ENCODE data around the gene OPN4.

The OPN4 gene

DNA sequence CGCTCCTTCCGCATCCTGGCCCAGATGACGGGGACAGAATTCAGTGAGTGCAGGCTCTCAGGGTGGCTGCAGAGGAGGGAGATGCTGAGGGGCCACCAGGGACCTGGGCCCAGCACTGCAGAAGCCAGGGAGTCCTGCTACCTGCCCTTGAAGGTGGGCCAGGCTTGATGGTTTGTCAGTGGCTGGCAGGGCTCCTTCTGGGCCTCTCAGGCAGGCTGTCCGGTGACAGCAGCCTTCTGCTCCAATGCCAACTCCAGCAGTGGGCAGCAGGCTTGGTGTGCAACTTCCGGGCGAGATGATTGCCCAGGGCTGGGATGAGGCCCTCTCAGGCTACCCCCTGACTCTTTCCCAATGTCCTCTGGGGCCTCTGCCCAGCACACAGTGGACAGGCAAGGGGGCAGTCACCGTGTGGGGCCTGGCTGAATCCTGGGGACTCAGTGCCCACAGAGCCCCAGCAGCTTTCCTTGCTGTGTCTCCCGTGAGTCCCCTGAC is 37.7 kb downstream of the OPN4 start:
- ATAC-seq = no peak
- DNase-seq (ENCODE audit: low spot score in 2 of 2) = no peak
- H3K27ac Mint-ChIP-seq = no peak overlapping the region
- H3K4me1 Mint-ChIP-seq = peaks cover 13% of the 10 kb centered on the region
- no peaks in the 10 kb centered on the region for H3K9me3 Mint-ChIP-seq
- H3K4me3 Mint-ChIP-seq = no peak overlapping the region
- no peaks in the 10 kb centered on the region for H3K36me3 Mint-ChIP-seq

DNA sequence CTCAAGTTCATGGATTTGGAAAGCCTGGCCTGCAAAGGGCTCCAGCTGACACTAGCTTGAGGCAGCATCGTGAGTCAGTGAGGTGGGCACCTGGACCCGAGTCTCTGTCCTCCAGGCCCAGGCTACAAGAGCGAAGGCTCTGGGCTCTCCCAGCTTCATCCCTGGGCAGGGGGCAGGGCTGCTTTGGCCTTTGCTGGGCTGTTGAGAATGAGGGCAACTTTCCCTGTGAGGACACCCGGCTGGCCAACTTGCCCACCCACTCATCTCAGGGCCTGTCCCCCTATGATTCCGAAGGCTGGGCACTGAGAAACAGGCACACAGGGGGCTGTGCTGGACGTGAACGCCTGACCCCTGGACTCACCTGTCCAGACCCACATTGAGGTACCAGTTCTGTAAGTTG is 38.3 kb downstream of the OPN4 start:
- no peak overlapping the region for H3K4me3 Mint-ChIP-seq
- H3K9me3 Mint-ChIP-seq = no peaks in the 10 kb centered on the region
- no peak for DNase-seq (ENCODE audit: low spot score in 2 of 2)
- no peaks in the 10 kb centered on the region for H3K36me3 Mint-ChIP-seq
- peaks cover 13% of the 10 kb centered on the region for H3K4me1 Mint-ChIP-seq
- no peak for ATAC-seq
- no peak overlapping the region for H3K27ac Mint-ChIP-seq

- Mint-ChIP-seq H3K27ac (no peak overlapping the region), H3K4me1 (peaks cover 12% of the 10 kb centered on the region), H3K4me3 (no peak overlapping the region), H3K36me3 (no peaks in the 10 kb centered on the region), H3K9me3 (no peaks in the 10 kb centered on the region)
- no peak for DNase-seq (ENCODE audit: low spot score in 2 of 2)
- no peak for ATAC-seq
Measured at GRCh38 chr10:86693275-86693674, 38.9 kb downstream of the OPN4 start.

DNA sequence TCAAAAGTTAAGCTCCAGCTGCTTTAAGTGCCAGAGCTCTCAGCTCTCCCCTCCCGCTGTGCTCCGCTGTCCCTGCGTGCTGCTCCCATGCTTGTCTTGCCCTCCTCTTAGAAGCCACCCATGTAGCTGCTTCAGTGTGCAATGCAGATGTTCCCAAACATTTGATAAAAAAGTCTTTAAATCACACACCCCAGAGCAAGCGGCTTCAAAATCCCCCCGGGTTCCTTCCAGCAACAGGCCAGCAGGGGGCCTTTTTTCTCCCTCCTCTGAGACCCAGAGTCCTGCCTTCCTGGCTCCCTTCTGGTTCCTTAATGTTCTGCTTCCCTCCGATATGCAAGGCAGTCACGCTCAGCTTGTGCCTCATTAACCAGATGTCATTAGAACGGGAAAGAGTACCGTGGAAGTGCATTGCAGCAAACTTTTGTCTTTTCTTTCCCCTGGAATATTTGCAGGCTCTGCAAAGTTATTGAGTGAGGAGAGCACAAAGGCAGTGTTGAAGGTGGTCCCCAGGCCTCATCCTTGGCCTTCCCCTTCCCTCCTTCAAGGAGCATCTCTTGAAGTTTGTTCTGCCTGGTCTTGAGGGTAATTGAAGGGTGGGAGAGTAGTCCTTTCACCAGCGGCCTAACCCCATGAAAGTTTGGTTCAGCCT is 39.5 kb downstream of the OPN4 start:
- DNase-seq (ENCODE audit: low spot score in 2 of 2) = peak in 1 of 2 donors; percentile 70

DNA sequence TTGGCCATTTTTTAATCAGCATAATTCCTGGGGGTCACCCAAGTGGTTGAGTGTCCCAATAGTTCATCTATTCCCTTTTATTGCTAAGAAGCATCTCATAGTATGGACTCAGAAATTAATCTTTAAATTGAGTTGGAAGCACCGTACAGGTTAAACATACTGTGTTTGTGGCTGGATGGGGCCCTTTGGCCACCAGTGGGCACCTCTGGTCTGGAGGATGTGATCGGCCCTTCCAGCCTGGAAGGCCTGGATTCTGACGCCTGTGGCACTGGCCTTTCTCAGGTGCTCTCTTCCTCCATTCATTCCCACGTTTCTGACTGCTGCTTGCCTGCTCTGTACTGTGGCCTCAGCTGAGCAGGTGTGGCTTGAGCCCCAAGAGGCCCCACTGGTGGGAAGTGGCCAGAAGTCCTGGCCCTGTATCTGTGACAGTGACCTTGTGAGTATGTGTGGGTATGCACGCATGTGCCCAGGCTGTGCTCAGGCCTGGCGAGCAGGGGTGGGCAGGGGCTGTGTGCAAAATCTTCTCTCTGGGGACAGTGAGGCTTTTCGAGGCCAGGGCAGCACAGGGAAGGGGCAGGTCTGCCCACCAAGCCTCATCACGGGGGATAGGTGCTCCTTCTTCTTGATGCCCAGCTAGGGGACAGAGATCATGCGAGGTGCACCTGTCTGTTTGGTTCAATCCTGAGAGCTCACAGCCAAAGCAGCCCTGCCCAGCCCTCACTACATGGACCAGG is 44.0 kb downstream of the OPN4 start:
- no peaks in the 10 kb centered on the region for H3K36me3 Mint-ChIP-seq
- H3K4me1 Mint-ChIP-seq = no peaks in the 10 kb centered on the region
- H3K27ac Mint-ChIP-seq = no peak overlapping the region

More for the DNA sequence above, 39.5 kb downstream of the OPN4 start:
- H3K4me3 Mint-ChIP-seq = no peak overlapping the region
- no peak for ATAC-seq
- H3K4me1 Mint-ChIP-seq = peaks cover 7% of the 10 kb centered on the region
- H3K27ac Mint-ChIP-seq = no peak overlapping the region
- no peaks in the 10 kb centered on the region for H3K9me3 Mint-ChIP-seq
- no peaks in the 10 kb centered on the region for H3K36me3 Mint-ChIP-seq

GRCh38 chr10:86699125-86699524 is 44.8 kb downstream of the OPN4 start:
- DNase-seq (ENCODE audit: low spot score in 2 of 2) (no peak), ATAC-seq (no peak)
- no peak overlapping the region for H3K27ac Mint-ChIP-seq
- no peaks in the 10 kb centered on the region for H3K9me3 Mint-ChIP-seq
- no peaks in the 10 kb centered on the region for H3K36me3 Mint-ChIP-seq
- H3K4me1 Mint-ChIP-seq = no peaks in the 10 kb centered on the region
- H3K4me3 Mint-ChIP-seq = no peak overlapping the region

More for the DNA sequence above, 44.0 kb downstream of the OPN4 start:
- no peak overlapping the region for H3K4me3 Mint-ChIP-seq
- H3K9me3 Mint-ChIP-seq = no peaks in the 10 kb centered on the region
- ATAC-seq = no peak
- no peak for DNase-seq (ENCODE audit: low spot score in 2 of 2)

DNA sequence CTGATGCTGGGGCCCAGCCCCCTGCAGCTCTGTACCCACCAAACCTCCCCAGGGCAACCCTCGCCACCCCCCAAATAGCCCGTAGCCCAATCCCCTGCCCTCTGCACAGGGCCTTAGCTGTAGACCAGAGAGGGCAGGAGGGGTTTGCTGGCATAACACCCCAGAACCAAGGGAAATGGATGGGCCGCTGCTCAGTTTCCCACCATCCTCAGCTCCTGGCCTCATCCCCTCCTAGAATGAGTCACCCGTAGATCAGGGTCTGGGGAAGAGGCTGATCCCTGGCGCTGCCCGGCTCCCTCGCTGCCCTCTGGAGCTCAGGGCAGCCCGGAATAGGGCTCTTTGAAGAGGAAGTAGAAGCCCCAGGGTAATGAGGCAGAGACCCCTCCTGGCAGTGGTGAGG is 45.2 kb downstream of the OPN4 start:
- no peak overlapping the region for H3K4me3 Mint-ChIP-seq
- no peaks in the 10 kb centered on the region for H3K9me3 Mint-ChIP-seq
- ATAC-seq (no peak), DNase-seq (ENCODE audit: low spot score in 2 of 2) (no peak)
- H3K27ac Mint-ChIP-seq = no peak overlapping the region
- no peaks in the 10 kb centered on the region for H3K4me1 Mint-ChIP-seq
- H3K36me3 Mint-ChIP-seq = no peaks in the 10 kb centered on the region

DNA sequence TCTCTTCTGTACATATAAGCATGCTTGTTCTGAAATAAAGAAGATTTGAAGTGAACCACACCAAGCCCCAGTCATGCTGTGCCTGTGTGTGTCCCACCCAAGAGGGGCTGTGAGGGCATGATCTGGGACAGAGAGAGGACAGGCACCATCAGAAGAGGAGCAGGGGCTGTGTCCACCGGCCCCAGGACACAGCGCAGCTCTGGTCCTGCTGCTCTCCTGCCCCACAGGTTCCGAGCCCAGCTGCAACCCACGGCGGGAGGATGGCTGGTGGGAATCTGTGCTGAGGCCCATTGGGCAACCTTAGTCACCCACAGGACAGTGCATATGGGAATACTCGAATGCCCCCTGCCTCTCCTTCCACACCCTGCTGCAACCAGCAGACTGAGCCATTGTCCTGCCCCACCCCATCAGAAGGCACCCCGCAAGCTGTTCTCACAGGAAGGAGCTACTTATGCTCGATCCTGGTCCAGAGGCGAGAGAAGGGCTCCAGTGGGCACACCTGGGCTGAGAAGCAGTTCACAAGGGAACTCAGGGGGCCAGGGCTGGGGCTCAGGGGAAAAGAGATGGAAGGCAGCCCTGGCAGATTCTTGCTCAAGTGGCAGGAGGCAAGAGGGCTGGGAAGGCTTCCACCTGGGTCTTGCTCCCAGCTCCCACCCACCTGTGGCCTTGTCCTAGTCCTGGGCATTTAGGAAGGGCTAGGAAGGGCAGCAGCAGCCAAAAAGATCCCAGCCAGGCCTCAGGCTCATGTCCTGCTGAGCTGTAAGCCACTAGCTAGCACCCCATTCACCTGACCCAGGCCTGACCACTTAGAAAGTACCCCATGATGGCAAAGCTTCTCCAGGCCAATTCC is 45.9 kb downstream of the OPN4 start:
- no peak for DNase-seq (ENCODE audit: low spot score in 2 of 2)
- Mint-ChIP-seq H3K4me1 (no peaks in the 10 kb centered on the region), H3K4me3 (no peak overlapping the region), H3K27ac (no peak overlapping the region), H3K36me3 (no peaks in the 10 kb centered on the region), H3K9me3 (no peaks in the 10 kb centered on the region)
- no peak for ATAC-seq

DNA sequence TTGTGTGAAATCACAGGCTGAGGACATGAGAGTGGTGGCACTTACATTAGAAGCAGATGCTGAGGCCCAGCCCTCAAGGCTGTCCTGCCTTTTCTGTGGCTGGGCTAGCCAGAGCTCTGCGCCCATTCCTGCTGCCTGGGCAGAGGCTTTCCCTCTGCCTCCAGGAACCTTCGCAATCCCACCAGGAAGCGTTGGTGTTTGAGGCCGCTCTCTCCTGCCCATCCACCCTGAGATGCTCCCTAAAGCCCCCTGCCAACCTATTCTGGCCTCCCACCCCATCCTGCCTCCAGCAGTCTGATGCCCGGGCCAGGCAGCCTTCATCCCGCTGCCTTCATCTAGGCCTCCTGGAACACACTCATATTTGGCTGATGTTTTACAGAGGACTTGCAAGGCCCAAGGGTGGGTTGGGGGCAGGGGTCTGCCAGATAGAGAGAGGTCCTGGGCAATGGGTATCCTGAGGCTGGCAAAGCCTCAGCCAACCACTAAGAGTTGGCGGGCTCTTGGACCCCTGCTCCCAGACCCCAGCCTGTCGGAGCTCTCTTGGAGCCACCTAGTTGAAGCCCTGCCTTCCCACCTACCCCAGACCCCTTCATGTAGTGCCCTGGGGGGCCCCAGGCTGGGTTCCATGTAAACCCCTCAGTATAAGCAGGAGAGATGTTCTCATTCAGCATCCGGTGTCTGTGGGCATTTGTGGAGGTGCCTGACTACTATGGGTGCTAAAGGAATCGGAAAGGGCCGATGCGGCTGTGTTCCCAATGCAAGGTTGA is 46.7 kb downstream of the OPN4 start:
- no peaks in the 10 kb centered on the region for H3K9me3 Mint-ChIP-seq
- ATAC-seq (no peak), DNase-seq (ENCODE audit: low spot score in 2 of 2) (no peak)
- no peaks in the 10 kb centered on the region for H3K4me1 Mint-ChIP-seq
- H3K27ac Mint-ChIP-seq = no peak overlapping the region
- H3K4me3 Mint-ChIP-seq = no peak overlapping the region
- no peaks in the 10 kb centered on the region for H3K36me3 Mint-ChIP-seq

DNA sequence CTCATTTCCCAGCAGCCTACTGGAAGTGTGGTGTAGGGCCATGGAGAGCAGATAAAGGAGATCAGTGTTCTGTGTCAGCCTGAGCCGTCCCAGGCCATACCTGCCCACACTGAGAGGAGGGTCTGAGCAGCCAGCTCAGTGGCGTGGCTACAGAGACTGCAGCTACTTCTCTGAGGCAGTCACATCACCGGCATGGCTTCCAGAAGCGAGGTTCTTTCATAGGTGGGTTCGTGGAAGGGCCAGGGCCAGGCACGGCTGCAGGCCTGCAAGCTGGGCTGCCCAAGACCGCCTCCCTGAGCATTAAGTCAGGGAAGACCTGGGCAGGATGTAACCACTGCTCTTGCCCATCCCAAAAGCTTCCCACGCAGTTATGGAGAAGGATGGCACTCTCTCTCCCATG is 48.8 kb downstream of the OPN4 start:
- no peaks in the 10 kb centered on the region for H3K9me3 Mint-ChIP-seq
- ATAC-seq (no peak), DNase-seq (ENCODE audit: low spot score in 2 of 2) (no peak)
- H3K36me3 Mint-ChIP-seq = no peaks in the 10 kb centered on the region
- H3K4me3 Mint-ChIP-seq = no peak overlapping the region
- H3K4me1 Mint-ChIP-seq = no peaks in the 10 kb centered on the region
- no peak overlapping the region for H3K27ac Mint-ChIP-seq

GRCh38 chr10:86705139-86705538 is 50.8 kb downstream of the OPN4 start:
- Mint-ChIP-seq H3K36me3 (peaks cover 4% of the 10 kb centered on the region), H3K4me1 (peaks cover 9% of the 10 kb centered on the region), H3K4me3 (no peak overlapping the region), H3K9me3 (no peaks in the 10 kb centered on the region), H3K27ac (peak overlapping the region; percentile 54)
- ATAC-seq (no peak), DNase-seq (ENCODE audit: low spot score in 2 of 2) (no peak)

DNA sequence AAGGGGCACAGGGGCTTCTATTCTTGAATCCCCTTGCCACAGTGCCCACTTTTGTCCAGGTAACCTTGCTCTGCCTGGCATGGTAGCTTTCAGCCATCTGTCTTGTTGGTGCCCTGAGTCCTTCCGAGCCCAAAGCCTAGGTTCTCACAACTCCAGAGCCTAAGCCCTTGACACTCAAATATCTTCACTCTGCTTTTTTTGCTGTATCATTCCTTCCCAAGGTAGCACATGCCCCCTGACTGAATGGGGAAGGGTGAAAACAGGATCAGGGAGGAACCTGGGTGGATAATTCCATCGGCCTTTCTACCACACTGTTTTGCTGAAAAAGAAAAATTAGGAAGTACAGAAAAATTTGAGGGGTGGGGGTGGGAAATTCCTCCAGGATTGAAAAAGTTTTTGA is 51.6 kb downstream of the OPN4 start:
- DNase-seq (ENCODE audit: low spot score in 2 of 2) = no peak
- ATAC-seq = no peak
- Mint-ChIP-seq H3K9me3 (no peaks in the 10 kb centered on the region), H3K4me3 (no peak overlapping the region), H3K27ac (peak overlapping the region; percentile 54), H3K4me1 (peaks cover 16% of the 10 kb centered on the region), H3K36me3 (peaks cover 12% of the 10 kb centered on the region)

GRCh38 chr10:86706401-86706841 is 52.1 kb downstream of the OPN4 start:
- no peaks in the 10 kb centered on the region for H3K9me3 Mint-ChIP-seq
- H3K27ac Mint-ChIP-seq = no peak overlapping the region
- peaks cover 14% of the 10 kb centered on the region for H3K36me3 Mint-ChIP-seq

DNA sequence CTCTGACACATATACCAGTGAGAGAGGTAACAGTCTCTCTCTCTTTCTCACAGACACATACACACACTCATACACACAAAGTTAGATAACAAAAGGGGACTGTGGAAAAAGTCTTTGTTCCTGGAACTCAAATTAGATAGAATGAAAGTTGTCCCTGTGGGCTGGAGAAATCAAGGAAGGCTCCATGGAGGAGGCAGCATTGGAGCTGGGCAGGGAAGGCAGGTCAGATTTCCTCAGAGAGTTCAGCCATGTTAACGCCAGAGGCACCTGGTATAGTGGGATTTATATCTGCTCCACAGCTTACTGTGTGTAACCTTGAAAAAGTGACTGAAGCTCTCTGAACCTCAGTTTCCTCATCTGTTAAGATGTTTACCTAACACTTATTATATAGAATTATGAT is 52.6 kb downstream of the OPN4 start:
- H3K4me3 Mint-ChIP-seq = no peak overlapping the region
- H3K4me1 Mint-ChIP-seq = peaks cover 21% of the 10 kb centered on the region
- ATAC-seq (no peak), DNase-seq (ENCODE audit: low spot score in 2 of 2) (no peak)
- H3K36me3 Mint-ChIP-seq = peaks cover 14% of the 10 kb centered on the region
- no peaks in the 10 kb centered on the region for H3K9me3 Mint-ChIP-seq
- no peak overlapping the region for H3K27ac Mint-ChIP-seq

More at GRCh38 chr10:86706401-86706841, 52.1 kb downstream of the OPN4 start:
- ATAC-seq = no peak
- Mint-ChIP-seq H3K4me3 (no peak overlapping the region), H3K4me1 (peaks cover 19% of the 10 kb centered on the region)
- no peak for DNase-seq (ENCODE audit: low spot score in 2 of 2)

- peaks cover 25% of the 10 kb centered on the region for H3K4me1 Mint-ChIP-seq
- H3K36me3 Mint-ChIP-seq = peaks cover 14% of the 10 kb centered on the region
- H3K9me3 Mint-ChIP-seq = no peaks in the 10 kb centered on the region
- H3K27ac Mint-ChIP-seq = no peak overlapping the region
- DNase-seq (ENCODE audit: low spot score in 2 of 2) (no peak), ATAC-seq (no peak)
- no peak overlapping the region for H3K4me3 Mint-ChIP-seq
Measured at GRCh38 chr10:86707505-86707904, 53.2 kb downstream of the OPN4 start.
